ENCODE data around the gene DACT1. TPM values are rescaled to one million over a fixed set of nuclear protein-coding genes. Genes with fewer than 3 reads are reported as not detected.

DACT1 gene
- total RNA-seq, 1 donor from 2014 or later: 326 TPM

DNA sequence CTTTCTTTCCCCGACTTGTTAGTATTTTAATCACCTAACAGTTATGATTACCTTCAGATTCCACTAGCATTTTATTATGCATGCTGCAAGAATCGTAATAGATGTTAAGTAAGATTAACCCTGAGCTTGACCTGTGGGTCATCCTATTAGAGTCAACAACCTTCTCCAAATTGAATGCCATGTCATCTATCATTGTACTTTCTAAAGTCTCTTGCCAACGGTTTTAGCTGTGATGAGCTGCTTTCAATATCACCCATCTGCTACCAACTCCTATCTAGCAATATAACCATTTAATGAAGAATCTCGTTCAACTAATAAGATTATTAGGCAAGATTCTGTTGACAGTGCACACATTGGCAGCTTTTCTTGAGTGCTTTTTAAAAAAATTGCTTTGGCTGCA lies 33.7 kb downstream of the DACT1 start:
- Mint-ChIP-seq H3K36me3 (ENCODE audit: low read depth) (no peaks in the 10 kb centered on the region), H3K9me3 (ENCODE audit: low read depth) (no peaks in the 10 kb centered on the region)
- no peak for DNase-seq (ENCODE audit: low spot score)

GRCh38 chr14:58673722-58674121 lies 36.0 kb downstream of the DACT1 start:
- Mint-ChIP-seq H3K27ac (ENCODE audit: unreplicated experiment) (no peak overlapping the region), H3K9me3 (ENCODE audit: low read depth) (no peaks in the 10 kb centered on the region), H3K4me3 (ENCODE audit: unreplicated experiment) (no peak overlapping the region), H3K4me1 (ENCODE audit: low read depth) (peaks cover 22% of the 10 kb centered on the region), H3K36me3 (ENCODE audit: low read depth) (no peaks in the 10 kb centered on the region), H3K27me3 (ENCODE audit: low read depth) (no peaks in the 10 kb centered on the region)
- TF ChIP-seq, protein P1, sequence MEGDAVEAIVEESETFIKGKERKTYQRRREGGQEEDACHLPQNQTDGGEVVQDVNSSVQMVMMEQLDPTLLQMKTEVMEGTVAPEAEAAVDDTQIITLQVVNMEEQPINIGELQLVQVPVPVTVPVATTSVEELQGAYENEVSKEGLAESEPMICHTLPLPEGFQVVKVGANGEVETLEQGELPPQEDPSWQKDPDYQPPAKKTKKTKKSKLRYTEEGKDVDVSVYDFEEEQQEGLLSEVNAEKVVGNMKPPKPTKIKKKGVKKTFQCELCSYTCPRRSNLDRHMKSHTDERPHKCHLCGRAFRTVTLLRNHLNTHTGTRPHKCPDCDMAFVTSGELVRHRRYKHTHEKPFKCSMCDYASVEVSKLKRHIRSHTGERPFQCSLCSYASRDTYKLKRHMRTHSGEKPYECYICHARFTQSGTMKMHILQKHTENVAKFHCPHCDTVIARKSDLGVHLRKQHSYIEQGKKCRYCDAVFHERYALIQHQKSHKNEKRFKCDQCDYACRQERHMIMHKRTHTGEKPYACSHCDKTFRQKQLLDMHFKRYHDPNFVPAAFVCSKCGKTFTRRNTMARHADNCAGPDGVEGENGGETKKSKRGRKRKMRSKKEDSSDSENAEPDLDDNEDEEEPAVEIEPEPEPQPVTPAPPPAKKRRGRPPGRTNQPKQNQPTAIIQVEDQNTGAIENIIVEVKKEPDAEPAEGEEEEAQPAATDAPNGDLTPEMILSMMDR (IDR thresholded peaks at IDR 0.05): no peak
- no peak for DNase-seq (ENCODE audit: low spot score)

More for the DNA sequence above, 33.7 kb downstream of the DACT1 start:
- Mint-ChIP-seq H3K4me3 (ENCODE audit: unreplicated experiment) (no peak overlapping the region), H3K4me1 (ENCODE audit: low read depth) (peaks cover 37% of the 10 kb centered on the region), H3K27me3 (ENCODE audit: low read depth) (no peaks in the 10 kb centered on the region), H3K27ac (ENCODE audit: unreplicated experiment) (no peak overlapping the region)
- TF ChIP-seq, protein P1 (IDR thresholded peaks at IDR 0.05): no peak

GRCh38 chr14:58677001-58677400 lies 39.2 kb downstream of the DACT1 start:
- Mint-ChIP-seq H3K27ac (ENCODE audit: unreplicated experiment) (no peak overlapping the region), H3K4me3 (ENCODE audit: unreplicated experiment) (no peak overlapping the region), H3K9me3 (ENCODE audit: low read depth) (no peaks in the 10 kb centered on the region), H3K4me1 (ENCODE audit: low read depth) (peaks cover 7% of the 10 kb centered on the region), H3K36me3 (ENCODE audit: low read depth) (no peaks in the 10 kb centered on the region), H3K27me3 (ENCODE audit: low read depth) (no peaks in the 10 kb centered on the region)
- no peak for DNase-seq (ENCODE audit: low spot score)
- TF ChIP-seq, protein P1 (IDR thresholded peaks at IDR 0.05): no peak

GRCh38 chr14:58677517-58677916 lies 39.8 kb downstream of the DACT1 start:
- H3K27me3 Mint-ChIP-seq (ENCODE audit: low read depth): peaks cover 4% of the 10 kb centered on the region
- DNase-seq (ENCODE audit: low spot score): no peak
- H3K4me3 Mint-ChIP-seq (ENCODE audit: unreplicated experiment): no peak overlapping the region
- TF ChIP-seq, protein P1 (IDR thresholded peaks at IDR 0.05): no peak
- peaks cover 7% of the 10 kb centered on the region for H3K4me1 Mint-ChIP-seq (ENCODE audit: low read depth)
- peaks cover 4% of the 10 kb centered on the region for H3K36me3 Mint-ChIP-seq (ENCODE audit: low read depth)
- no peaks in the 10 kb centered on the region for H3K9me3 Mint-ChIP-seq (ENCODE audit: low read depth)
- H3K27ac Mint-ChIP-seq (ENCODE audit: unreplicated experiment): no peak overlapping the region

GRCh38 chr14:58677996-58678395 lies 40.2 kb downstream of the DACT1 start:
- peaks cover 4% of the 10 kb centered on the region for H3K27me3 Mint-ChIP-seq (ENCODE audit: low read depth)
- H3K4me3 Mint-ChIP-seq (ENCODE audit: unreplicated experiment): no peak overlapping the region
- H3K9me3 Mint-ChIP-seq (ENCODE audit: low read depth): no peaks in the 10 kb centered on the region
- peaks cover 4% of the 10 kb centered on the region for H3K36me3 Mint-ChIP-seq (ENCODE audit: low read depth)
- no peak overlapping the region for H3K27ac Mint-ChIP-seq (ENCODE audit: unreplicated experiment)
- TF ChIP-seq, protein P1 (IDR thresholded peaks at IDR 0.05): no peak
- no peak for DNase-seq (ENCODE audit: low spot score)
- peaks cover 7% of the 10 kb centered on the region for H3K4me1 Mint-ChIP-seq (ENCODE audit: low read depth)

Measured in chondrocyte (in vitro differentiated cells).